GM23338 (cell line): Measurements from ENCODE around the gene WWOX. TPM values are rescaled to one million over a fixed set of nuclear protein-coding genes. Genes with fewer than 3 reads are reported as not detected.

Experiments
- ATAC-seq: fragments of 200-7000 bp; cut with Tn5 transposase; 3 replicates; pipeline ENCODE4 v1.9.1; 2020
- DNase-seq: peaks from one replicate; pipeline ENCODE4 v3.0.0-alpha.2; 2015; ENCODE audit warnings: low spot score
- H2AFZ ChIP-seq: fragments of 200-600 bp; sonication (generic); 2 replicates; pipeline ENCODE4 v1.8.0; 2016; ENCODE audit warnings: antibody characterized with exemption, mild to moderate bottlenecking, moderate library complexity
- H3F3A ChIP-seq: fragments of 200-600 bp; sonication (generic); replicated peaks from 2 replicates; pipeline ENCODE4 v1.8.0; 2017; ENCODE audit warnings: antibody characterized with exemption, mixed run types, low read depth
- H3K27ac ChIP-seq: fragments of 200-600 bp; sonication (generic); 2 replicates; pipeline ENCODE4 v1.6.1; 2016; ENCODE audit warnings: low read depth
- H3K27me3 ChIP-seq: fragments of 200-600 bp; sonication (generic); 2 replicates; pipeline ENCODE4 v1.8.0; 2016; ENCODE audit warnings: mild to moderate bottlenecking, mixed run types, moderate library complexity; ENCODE audit not compliant: insufficient read depth
- H3K36me3 ChIP-seq: fragments of 200-600 bp; sonication (generic); 2 replicates; pipeline ENCODE4 v1.8.0; 2016; ENCODE audit warnings: mild to moderate bottlenecking; ENCODE audit not compliant: insufficient read depth
- H3K4me1 ChIP-seq: fragments of 200-600 bp; sonication (generic); 2 replicates; pipeline ENCODE4 v1.8.0; 2016; ENCODE audit warnings: mild to moderate bottlenecking, moderate library complexity; ENCODE audit not compliant: insufficient read depth
- H3K4me2 ChIP-seq: fragments of 200-600 bp; sonication (generic); 2 replicates; pipeline ENCODE4 v1.7.1; 2017; ENCODE audit warnings: mixed run types
- H3K4me3 ChIP-seq: fragments of 200-600 bp; sonication (generic); 2 replicates; pipeline ENCODE4 v1.6.1; 2016; ENCODE audit warnings: mixed run types
- H3K79me2 ChIP-seq: fragments of 200-600 bp; sonication (generic); replicated peaks from 2 replicates; pipeline ENCODE4 v1.8.0; 2017; ENCODE audit warnings: mild to moderate bottlenecking; ENCODE audit not compliant: insufficient read depth
- H3K9me2 ChIP-seq: fragments of 200-600 bp; sonication (generic); 2 replicates; pipeline ENCODE4 v1.8.0; 2017; ENCODE audit not compliant: insufficient read depth
- H4K20me1 ChIP-seq: fragments of 200-600 bp; sonication (generic); replicated peaks from 2 replicates; pipeline ENCODE4 v1.8.0; 2017; ENCODE audit warnings: mild to moderate bottlenecking; ENCODE audit not compliant: insufficient read depth
- H3K27ac Mint-ChIP-seq: 2 replicates; pipeline ENCODE4 v1.8.0; 2020; ENCODE audit warnings: inconsistent platforms, mild to moderate bottlenecking, moderate library complexity, mixed read lengths
- H3K27me3 Mint-ChIP-seq: 3 replicates; pipeline ENCODE4 v1.8.0; 2022; ENCODE audit warnings: low read depth, mild to moderate bottlenecking, moderate library complexity, mixed read lengths, inconsistent platforms; ENCODE audit not compliant: insufficient read depth, poor library complexity
- H3K36me3 Mint-ChIP-seq: 3 replicates; pipeline ENCODE4 v1.8.0; 2021; ENCODE audit warnings: low read depth, mild to moderate bottlenecking, inconsistent platforms, moderate library complexity, mixed read lengths
- H3K4me1 Mint-ChIP-seq: 3 replicates; pipeline ENCODE4 v1.8.0; 2020; ENCODE audit warnings: mild to moderate bottlenecking, inconsistent platforms, mixed read lengths
- H3K4me3 Mint-ChIP-seq: 3 replicates; pipeline ENCODE4 v1.8.0; 2021; ENCODE audit warnings: moderate library complexity, mild to moderate bottlenecking, inconsistent platforms, mixed read lengths
- H3K9me3 Mint-ChIP-seq: 3 replicates; pipeline ENCODE4 v1.8.0; 2020; ENCODE audit warnings: moderate library complexity, mild to moderate bottlenecking, inconsistent platforms, mixed read lengths
- CTCF ChIP-seq, 2 experiments: fragments of 200-600 bp in 1 of 2; sonication (generic) in 1 of 2; conservative IDR thresholded peaks; 2 replicates each; pipeline versions ENCODE4 v1.5.1 to v1.6.1; 2016 to 2017; ENCODE audit warnings: antibody characterized with exemption in 2 of 2, low read depth in 2 of 2, mild to moderate bottlenecking in 2 of 2, moderate library complexity in 1 of 2
- ETS1 ChIP-seq: IDR thresholded peaks from 2 replicates; pipeline ENCODE4 v1.6.1; 2016; ENCODE audit warnings: antibody characterized with exemption
- JUNB ChIP-seq: IDR thresholded peaks from one replicate; pipeline ENCODE4 v1.6.1; 2016; ENCODE audit warnings: antibody characterized with exemption; ENCODE audit not compliant: unreplicated experiment
- POLR2AphosphoS5 ChIP-seq: IDR thresholded peaks from 2 replicates; pipeline ENCODE4 v1.6.1; 2016; ENCODE audit warnings: antibody characterized with exemption, low read depth
- ZNF462 ChIP-seq: fragments of 250-450 bp; sonication (Bioruptor Pico); IDR thresholded peaks from 2 replicates; pipeline ENCODE4 v1.5.0; 2020; ENCODE audit warnings: mild to moderate bottlenecking, moderate library complexity
- polyA plus RNA-seq: library from polyadenylated mRNA; unstranded; fragments of >200 nt; fragmentation: Nextera tagmentation; extraction: Ambion mirVana; gene quantifications from 2 replicates; pipeline ENCODE4 v1.2.1, GENCODE V29; 2016
- total RNA-seq: library from RNA; depleted of rRNA; stranded (reverse); fragments of >200 nt; shearing (Covaris generic); gene quantifications from 2 replicates; pipeline ENCODE4 v1.2.3, GENCODE V29; 2014

WWOX gene
- total and polyA plus RNA-seq, 2 experiments from 2014 or later, result 10.0 to 19.3 TPM

GRCh38 chr16:78464833-78465232 lies 365.4 kb downstream of the WWOX start:
- H3K27ac Mint-ChIP-seq, result no peak overlapping the region
- Histone ChIP-seq H3K4me1 (no peaks in the 10 kb centered on the region), H3K4me3 (no peak overlapping the region), H3K36me3 (0 out of 2 replicates have a peak, but pooled peaks cover 4% of the 10 kb centered on the region), H4K20me1 (no peaks in the 10 kb centered on the region), H3K27ac (no peak overlapping the region), H3F3A (no peaks in the 10 kb centered on the region), H2AFZ (no peak overlapping the region), H3K9me2 (no peaks in the 10 kb centered on the region), H3K27me3 (no peaks in the 10 kb centered on the region), H3K4me2 (no peak overlapping the region), H3K79me2 (no peaks in the 10 kb centered on the region)
- no peak for TF ChIP-seq POLR2AphosphoS5
- TF ChIP-seq ETS1, result no peak
- TF ChIP-seq CTCF (conservative IDR thresholded peaks at IDR 0.05; ENCODE audit: low read depth in 2 of 2), result no peak
- TF ChIP-seq ZNF462 (CRISPR knock-in tag), result no peak
- TF ChIP-seq JUNB, result no peak
- no peak overlapping the region for H3K4me3 Mint-ChIP-seq
- H3K36me3 Mint-ChIP-seq, result peaks cover 3% of the 10 kb centered on the region; the same call in 2 of the 3 replicates
- no peaks in the 10 kb centered on the region for H3K27me3 Mint-ChIP-seq
- peaks cover 8% of the 10 kb centered on the region; the same call in 1 of the 3 replicates for H3K4me1 Mint-ChIP-seq
- ATAC-seq, result no peak
- peaks cover 8% of the 10 kb centered on the region; the same call in 2 of the 3 replicates for H3K9me3 Mint-ChIP-seq
- no peak for DNase-seq
